GM12874 (cell line): Measurements from ENCODE around the gene TAPBP.

Experiments
- CTCF ChIP-seq: IDR thresholded peaks from 2 replicates; pipeline ENCODE4 v1.5.1; 2011; ENCODE audit warnings: low read depth, mild to moderate bottlenecking, control low read depth, low read length, moderate library complexity; ENCODE audit not compliant: insufficient read depth

Gene TAPBP

GRCh38 chr6:33313709-33314514 lies at the start of gene TAPBP:
TSS of gene TAPBP (minus strand) at chr6:33314078. CDS start at chr6:33314041, 37 bp downstream.
- TF ChIP-seq CTCF: no peak

- TF ChIP-seq CTCF: no peak
Observed at GRCh38 chr6:33359331-33359730, 45.5 kb upstream of the TAPBP start.

GRCh38 chr6:33356295-33356694 lies 42.4 kb upstream of the TAPBP start:
- no peak for TF ChIP-seq CTCF

GRCh38 chr6:33347816-33348215 lies 33.9 kb upstream of the TAPBP start:
- no peak for TF ChIP-seq CTCF

- peak; percentile 63 for TF ChIP-seq CTCF
Observed at GRCh38 chr6:33344701-33345697, 31.1 kb upstream of the TAPBP start.

- TF ChIP-seq CTCF: no peak
Observed at GRCh38 chr6:33343953-33344611, 30.2 kb upstream of the TAPBP start.

GRCh38 chr6:33339193-33339592 lies 25.3 kb upstream of the TAPBP start:
- TF ChIP-seq CTCF: no peak
